HG02678 (cell line): Measurements from ENCODE around the gene ATAD3B.
"Not testable (repeated sequence)": the region's sequence is repeated elsewhere in the genome, so short reads cannot be mapped to it uniquely, and the experiment has no call there.

Experiments used
- ATAC-seq: cut with Tn5 transposase; IDR thresholded peaks from one replicate; pipeline ENCODE4 v1.9.1; 2021; ENCODE audit warnings: mild to moderate bottlenecking, moderate library complexity; ENCODE audit not compliant: unreplicated experiment

The ATAD3B gene

GRCh38 chr1:1529936-1530335 lies 58.4 kb downstream of the ATAD3B start:
- no peak for ATAC-seq

DNA sequence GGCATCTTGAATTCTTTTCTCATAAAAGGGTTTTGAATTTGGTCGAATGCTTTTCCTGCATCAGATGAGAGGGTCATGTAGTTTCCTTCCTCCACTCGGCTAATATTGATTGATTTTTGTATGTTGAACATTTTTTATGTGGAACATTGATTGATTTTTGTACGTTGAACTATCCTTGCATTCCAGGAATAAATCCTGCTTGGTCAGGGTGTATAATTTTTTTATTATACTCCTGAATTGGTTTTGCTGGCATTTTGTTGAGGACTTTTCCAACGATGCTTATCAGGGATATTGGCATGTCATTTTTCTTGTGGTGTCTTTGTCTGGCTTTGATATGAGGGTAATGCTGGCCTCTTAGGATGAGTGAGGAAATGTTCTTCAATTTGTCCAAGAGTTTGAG lies 60.4 kb downstream of the ATAD3B start:
- no peak for ATAC-seq

GRCh38 chr1:1533176-1533893 lies 61.8 kb downstream of the ATAD3B start:
- ATAC-seq, result not testable (repeated sequence)

GRCh38 chr1:1533894-1534291 lies 62.3 kb downstream of the ATAD3B start:
- ATAC-seq, result not testable (repeated sequence)

GRCh38 chr1:1534401-1535154 lies 63.0 kb downstream of the ATAD3B start:
- ATAC-seq, result no peak

DNA sequence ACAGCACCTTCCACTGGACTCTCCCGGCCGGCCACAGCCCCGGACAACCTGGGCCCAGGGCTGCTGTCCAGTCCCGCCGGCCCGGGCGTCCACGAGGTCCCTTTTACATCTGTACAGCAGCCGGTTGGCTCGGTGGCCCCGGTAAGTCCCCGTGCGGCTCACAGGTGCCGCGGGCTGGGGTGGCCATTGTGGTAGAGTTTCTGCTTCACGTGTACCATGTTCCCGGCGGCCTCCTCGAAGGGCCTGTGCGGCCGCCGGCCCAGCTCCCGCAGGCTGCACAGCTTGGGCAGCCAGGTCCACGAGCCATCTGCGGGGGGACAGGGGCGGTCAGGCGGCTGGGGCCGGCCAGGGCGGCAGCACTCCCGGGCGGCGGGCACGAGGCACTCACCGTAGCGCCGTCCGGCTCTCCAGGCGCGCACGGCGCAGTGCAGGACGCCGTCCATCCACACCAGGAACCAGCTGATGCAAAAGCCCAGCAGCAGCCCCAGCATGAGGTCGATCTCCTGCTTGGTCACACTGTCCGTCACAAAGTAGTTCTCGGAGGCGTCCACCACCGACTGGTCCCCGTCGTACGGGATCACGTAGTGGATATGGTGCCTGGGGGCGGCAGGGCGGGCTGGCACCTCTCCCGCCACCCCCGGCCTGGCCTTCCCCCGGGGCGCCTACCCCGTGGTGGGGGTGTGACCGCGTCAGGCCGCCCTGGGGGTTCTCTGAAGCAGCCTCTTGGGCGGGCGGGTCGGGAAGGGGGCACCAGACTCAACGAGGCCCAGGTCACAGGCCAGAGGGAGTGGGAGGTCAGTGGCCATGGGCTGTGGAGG lies 63.8 kb downstream of the ATAD3B start:
- ATAC-seq, result no peak

- no peak for ATAC-seq
These were observed 64.7 kb downstream of the ATAD3B start for GRCh38 chr1:1536019-1536937.

DNA sequence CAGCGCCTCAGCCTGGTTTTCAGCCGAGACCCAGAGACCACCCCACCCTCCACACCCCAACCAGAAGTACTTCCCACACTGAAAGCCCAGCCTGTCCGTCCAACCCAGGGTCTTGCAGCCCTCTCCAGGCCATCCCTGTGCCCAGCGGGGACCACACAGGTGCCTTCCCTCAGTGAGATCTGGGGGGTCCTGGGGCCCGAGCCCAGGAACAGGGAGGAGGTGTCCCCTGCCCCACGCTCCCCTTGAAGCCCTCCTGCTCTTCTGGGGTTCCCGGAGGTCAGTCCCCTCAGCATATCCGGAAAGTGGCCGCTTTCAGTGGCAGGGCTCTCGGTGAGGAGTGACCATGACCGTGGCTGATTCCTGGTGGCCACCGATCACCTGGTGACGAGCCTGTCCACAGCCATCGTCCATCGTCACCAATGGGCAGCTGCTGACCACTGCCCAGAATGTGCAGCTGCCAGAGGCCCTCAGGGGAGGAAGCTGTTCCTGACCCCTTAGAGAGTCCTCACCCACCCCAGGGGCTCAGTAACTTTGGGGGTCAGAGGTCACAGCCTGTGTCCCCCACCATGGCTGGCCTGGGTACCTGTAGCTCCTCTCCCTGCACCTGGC lies 65.5 kb downstream of the ATAD3B start:
- no peak for ATAC-seq

- no peak for ATAC-seq
These were observed 66.2 kb downstream of the ATAD3B start for GRCh38 chr1:1537626-1538250.

DNA sequence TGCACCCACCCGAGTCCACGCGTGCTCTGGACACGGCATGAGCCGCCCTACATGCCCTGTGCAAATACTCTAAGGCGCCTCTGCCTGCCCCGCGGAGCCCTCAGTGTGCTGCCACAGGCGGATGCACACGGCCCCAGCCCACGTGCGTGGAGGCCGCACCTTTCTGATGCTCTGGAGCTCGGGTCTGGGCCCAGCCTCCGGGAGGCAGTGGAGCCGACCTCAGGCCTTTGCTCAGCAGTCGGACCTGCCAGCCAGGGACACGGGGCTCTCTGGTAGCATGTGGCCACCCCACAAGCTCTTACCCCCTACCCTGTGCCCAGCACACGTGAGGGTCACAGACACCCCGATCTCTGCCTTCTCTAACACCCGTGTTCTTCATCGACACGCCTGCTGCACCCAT lies 66.8 kb downstream of the ATAD3B start:
- ATAC-seq, result no peak

GRCh38 chr1:1538989-1539309 lies 67.4 kb downstream of the ATAD3B start:
- ATAC-seq, result no peak

DNA sequence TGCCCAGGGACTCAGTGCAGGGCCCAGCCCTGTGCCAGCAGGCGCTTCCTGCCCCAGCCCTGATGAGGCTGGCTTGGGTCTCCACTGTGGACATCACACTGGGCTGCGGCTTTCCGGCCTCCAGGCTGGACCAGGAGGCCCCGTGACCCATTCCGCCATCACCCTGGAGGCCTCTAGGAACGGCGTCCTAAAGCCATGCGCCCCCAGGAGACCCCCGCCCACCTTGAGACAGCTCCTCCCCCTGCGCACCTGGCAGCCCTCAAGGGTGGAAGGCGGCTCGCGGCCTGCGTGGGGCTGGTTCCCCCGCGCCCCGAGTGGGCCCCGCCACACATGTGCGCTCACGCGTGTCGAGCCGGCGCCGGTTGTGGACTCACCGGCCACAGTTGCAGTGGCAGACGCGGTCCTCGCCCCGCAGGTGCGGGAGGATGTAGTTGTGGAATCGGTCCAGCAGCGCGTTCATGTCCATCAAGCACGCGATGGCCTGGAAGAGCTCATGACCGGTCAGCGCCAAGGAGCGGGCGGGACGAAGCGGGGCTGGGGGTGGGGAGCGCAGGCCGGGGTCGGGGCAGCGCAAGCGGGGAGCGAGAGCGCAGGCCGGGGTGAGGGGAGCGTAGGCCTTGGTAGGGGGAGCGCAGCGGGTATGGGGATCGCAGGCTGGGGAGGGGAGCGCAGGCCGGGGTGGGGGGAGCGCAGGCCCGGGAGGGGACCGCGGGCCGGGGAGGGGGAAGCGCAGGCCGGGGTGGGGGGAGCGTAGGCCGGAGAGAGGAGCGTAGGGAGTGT lies 67.9 kb downstream of the ATAD3B start:
- ATAC-seq, result no peak

GRCh38 chr1:1540090-1540817 lies 68.7 kb downstream of the ATAD3B start, which contains the start of gene TMEM240:
TSS of gene TMEM240 (minus strand) at chr1:1540624. CDS start at chr1:1540346, 278 bp downstream.
- no peak for ATAC-seq

GRCh38 chr1:1540818-1541628 lies 69.5 kb downstream of the ATAD3B start:
- no peak for ATAC-seq

GRCh38 chr1:1541956-1542765 lies 70.6 kb downstream of the ATAD3B start:
- ATAC-seq, result no peak
